ENCODE measurements around the gene VPS33B.

VPS33B gene

DNA sequence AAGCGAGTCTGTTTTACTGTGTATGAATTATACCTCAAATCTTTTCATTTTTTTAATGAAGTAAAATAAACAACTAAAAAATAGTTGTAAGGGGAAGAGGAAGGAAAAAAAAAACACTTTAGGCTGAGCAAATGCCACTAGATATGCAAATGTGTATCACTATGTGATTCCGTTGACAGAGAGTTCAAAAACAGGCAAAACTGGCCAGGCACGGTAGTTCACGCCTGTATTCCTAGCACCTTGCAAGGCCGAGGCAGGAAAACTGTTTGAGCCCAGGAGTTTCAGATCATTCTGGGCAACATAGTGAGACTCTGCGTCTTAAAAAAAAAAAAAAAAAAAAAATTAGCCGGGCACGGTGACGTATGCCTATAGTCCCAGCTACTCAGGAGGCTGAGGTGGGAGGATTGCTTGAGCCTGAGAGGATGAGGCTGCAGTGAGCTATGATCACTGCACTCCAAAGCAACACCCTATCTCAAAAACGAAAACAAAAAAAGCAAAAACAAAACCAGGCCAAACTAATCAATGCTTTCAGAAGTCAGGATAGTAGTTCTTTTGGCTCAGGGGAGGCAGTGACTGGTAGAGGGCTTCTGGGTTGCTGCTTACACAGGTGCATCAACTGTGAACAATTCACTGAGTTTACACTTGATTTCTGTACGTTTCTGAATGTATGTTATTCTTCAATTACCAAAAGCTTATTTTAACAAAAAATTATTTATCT is 35.4 kb downstream of the VPS33B start:
- in situ Hi-C loops (cut with MboI; ENCODE audit: low sequenced_read_pairs) = no loop called here

- in situ Hi-C loops (cut with MboI; ENCODE audit: low sequenced_read_pairs) = no loop called here
Observed at GRCh38 chr15:90982135-90982534, 40.3 kb downstream of the VPS33B start.

- in situ Hi-C loops (cut with MboI; ENCODE audit: low sequenced_read_pairs) = no loop called here
Observed at GRCh38 chr15:90981681-90982080, 40.7 kb downstream of the VPS33B start.

GRCh38 chr15:90979582-90979981 is 42.8 kb downstream of the VPS33B start:
- in situ Hi-C loops (cut with MboI; ENCODE audit: low sequenced_read_pairs) = no loop called here

GRCh38 chr15:90974216-90974615 is 48.2 kb downstream of the VPS33B start:
- in situ Hi-C loops (cut with MboI; ENCODE audit: low sequenced_read_pairs) = loop anchor here (25.0 kb wide), 1 partner anchor 288 kb away; no protein-coding TSS in a partner anchor

GRCh38 chr15:90972133-90972532 is 50.3 kb downstream of the VPS33B start:
- in situ Hi-C loops (cut with MboI; ENCODE audit: low sequenced_read_pairs) = loop anchor here (25.0 kb wide), 1 partner anchor 290 kb away; no protein-coding TSS in a partner anchor

- in situ Hi-C loops (cut with MboI; ENCODE audit: low sequenced_read_pairs) = loop anchor here (25.0 kb wide), 1 partner anchor 292 kb away; no protein-coding TSS in a partner anchor
Observed at GRCh38 chr15:90970274-90970673, 52.1 kb downstream of the VPS33B start.

DNA sequence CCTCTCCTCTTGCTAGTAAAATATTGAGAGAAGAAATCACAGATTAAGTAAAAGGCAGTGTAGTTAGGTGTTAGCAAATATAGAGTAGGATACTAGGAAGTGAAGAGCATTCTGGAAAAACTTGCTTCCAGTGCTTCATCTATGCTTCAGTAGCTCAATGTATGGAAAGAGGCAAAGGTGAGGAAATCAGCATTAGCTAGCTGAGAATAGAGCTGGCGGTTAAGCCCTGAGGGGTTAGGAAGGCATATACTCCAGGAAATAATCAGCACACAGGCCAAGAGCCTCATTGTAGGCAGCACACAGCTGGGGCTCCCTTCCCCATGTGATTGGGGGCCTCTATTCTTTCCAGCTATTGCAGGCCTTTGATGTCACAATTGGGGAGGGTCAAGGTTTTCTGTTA is 54.0 kb downstream of the VPS33B start:
- in situ Hi-C loops (cut with MboI; ENCODE audit: low sequenced_read_pairs) = loop anchor here (25.0 kb wide), 1 partner anchor 294 kb away; no protein-coding TSS in a partner anchor

GRCh38 chr15:90967206-90967605 is 55.2 kb downstream of the VPS33B start:
- in situ Hi-C loops (cut with MboI; ENCODE audit: low sequenced_read_pairs) = loop anchor here (25.0 kb wide), 1 partner anchor 295 kb away; no protein-coding TSS in a partner anchor

GRCh38 chr15:90966262-90966661 is 56.1 kb downstream of the VPS33B start:
- in situ Hi-C loops (cut with MboI; ENCODE audit: low sequenced_read_pairs) = loop anchor here (25.0 kb wide), 1 partner anchor 296 kb away; no protein-coding TSS in a partner anchor

GRCh38 chr15:90962021-90962420 is 60.4 kb downstream of the VPS33B start:
- in situ Hi-C loops (cut with MboI; ENCODE audit: low sequenced_read_pairs) = loop anchor here (25.0 kb wide), 1 partner anchor 300 kb away; no protein-coding TSS in a partner anchor

DNA sequence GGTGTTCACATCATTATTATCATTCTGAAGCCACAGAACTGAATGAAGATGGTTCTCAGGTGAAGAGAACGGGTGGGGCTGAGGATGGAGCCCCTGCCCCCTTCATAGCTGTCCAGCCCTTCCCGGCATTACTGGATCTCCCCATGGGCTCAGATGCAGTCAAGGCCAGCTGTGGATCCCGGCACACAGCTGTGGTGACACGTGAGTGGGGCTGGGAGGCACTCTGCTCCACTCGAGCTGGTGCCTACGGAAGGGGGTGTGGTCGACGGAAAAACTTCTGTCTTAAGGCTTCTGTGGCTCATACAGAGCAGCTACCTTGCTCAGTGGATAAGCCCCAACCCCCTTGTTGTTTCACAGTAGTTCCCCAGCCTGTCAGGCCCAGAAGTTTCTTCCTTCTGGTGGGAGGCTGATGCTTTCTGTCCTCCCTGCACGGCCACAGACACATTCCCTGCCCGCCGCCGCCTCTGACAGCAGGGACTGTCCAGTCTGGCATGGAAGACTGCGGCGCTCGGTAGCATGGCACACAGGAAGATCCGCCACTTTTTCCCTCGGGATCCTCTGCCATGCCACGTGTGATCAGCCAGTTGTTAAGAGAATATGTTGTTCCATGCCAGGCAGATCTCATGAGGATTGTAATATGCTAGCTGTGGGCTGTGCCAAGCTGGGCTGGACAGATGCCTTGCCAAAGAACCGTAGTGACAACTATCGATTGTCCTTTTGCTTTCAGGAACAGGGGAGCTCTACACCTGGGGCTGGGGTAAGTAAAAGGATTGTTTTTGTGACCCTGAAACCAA is 61.9 kb downstream of the VPS33B start:
- in situ Hi-C loops (cut with MboI; ENCODE audit: low sequenced_read_pairs) = loop anchor here (25.0 kb wide), 1 partner anchor 302 kb away; no protein-coding TSS in a partner anchor

DNA sequence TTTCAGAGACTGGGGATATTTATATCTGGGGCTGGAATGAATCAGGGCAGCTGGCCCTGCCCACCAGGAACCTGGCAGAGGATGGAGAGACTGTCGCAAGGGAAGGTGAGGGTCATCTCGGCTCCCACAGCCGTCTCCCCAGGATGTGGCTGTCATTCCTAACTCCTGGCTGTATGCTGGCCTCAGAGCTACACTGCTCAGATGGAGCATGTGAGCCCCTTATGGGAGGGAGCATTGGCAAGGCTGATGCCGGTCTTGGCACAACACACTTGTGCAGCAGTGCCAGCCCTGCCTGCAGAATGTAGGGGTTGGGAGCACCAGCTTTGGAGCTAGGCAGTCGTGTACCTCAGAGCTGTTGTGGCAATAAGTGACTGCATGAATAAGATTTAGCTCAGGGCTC is 62.5 kb downstream of the VPS33B start:
- in situ Hi-C loops (cut with MboI; ENCODE audit: low sequenced_read_pairs) = loop anchor here (25.0 kb wide), 1 partner anchor 302 kb away; no protein-coding TSS in a partner anchor

- in situ Hi-C loops (cut with MboI; ENCODE audit: low sequenced_read_pairs) = loop anchor here (25.0 kb wide), 1 partner anchor 303 kb away; no protein-coding TSS in a partner anchor
Observed at GRCh38 chr15:90959028-90959595, 63.3 kb downstream of the VPS33B start.

DNA sequence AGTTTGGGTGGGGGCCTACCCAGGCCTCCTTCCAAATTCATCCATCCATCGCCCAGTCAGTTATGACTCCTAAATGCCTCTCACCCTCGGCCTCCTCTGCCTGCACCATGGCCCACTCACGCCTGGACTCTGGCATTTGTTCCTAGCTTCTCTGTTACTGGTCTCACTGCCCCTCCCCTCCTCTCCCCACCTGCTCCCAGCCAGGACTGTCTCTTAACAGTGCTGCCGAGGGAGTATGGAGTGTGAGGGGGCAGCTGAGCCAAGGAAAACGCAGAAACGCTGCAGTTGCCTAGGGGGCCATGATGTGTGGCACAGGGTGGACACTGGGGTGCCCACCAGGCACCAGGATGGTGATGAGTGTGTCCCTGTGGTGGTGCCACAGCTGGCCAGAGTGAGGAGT is 64.6 kb downstream of the VPS33B start:
- in situ Hi-C loops (cut with MboI; ENCODE audit: low sequenced_read_pairs) = loop anchor here (25.0 kb wide), 1 partner anchor 305 kb away; no protein-coding TSS in a partner anchor

DNA sequence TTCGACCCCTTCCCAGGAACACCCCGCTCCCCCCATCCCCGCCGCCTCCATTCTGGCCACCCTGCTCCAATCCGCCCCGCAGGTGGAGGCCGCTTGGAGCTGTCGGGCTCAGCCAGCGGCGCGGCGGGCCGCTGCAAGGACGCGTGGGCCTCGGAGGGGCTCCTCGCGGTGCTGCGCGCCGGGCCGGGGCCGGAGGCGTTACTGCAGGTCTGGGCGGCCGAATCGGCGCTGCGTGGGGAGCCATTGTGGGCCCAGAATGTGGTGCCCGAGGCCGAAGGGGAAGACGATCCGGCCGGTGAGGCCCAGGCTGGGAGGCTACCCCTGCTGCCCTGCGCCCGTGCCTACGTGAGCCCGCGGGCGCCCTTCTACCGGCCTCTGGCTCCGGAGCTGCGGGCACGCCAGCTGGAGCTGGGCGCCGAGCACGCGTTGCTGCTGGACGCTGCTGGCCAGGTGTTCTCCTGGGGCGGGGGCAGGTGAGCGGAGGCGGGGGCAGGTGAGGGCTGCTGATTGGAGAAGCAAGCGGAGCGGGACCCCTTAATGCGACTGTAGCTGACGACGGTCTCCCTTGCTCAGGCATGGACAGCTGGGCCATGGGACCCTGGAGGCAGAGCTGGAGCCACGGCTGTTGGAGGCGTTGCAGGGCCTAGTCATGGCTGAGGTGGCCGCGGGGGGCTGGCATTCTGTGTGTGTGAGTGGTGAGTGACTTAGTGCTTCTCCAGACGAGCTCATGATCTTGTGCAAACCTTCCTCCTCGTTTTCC is 65.2 kb downstream of the VPS33B start:
- in situ Hi-C loops (cut with MboI; ENCODE audit: low sequenced_read_pairs) = loop anchor here (25.0 kb wide), 1 partner anchor 305 kb away; no protein-coding TSS in a partner anchor

DNA sequence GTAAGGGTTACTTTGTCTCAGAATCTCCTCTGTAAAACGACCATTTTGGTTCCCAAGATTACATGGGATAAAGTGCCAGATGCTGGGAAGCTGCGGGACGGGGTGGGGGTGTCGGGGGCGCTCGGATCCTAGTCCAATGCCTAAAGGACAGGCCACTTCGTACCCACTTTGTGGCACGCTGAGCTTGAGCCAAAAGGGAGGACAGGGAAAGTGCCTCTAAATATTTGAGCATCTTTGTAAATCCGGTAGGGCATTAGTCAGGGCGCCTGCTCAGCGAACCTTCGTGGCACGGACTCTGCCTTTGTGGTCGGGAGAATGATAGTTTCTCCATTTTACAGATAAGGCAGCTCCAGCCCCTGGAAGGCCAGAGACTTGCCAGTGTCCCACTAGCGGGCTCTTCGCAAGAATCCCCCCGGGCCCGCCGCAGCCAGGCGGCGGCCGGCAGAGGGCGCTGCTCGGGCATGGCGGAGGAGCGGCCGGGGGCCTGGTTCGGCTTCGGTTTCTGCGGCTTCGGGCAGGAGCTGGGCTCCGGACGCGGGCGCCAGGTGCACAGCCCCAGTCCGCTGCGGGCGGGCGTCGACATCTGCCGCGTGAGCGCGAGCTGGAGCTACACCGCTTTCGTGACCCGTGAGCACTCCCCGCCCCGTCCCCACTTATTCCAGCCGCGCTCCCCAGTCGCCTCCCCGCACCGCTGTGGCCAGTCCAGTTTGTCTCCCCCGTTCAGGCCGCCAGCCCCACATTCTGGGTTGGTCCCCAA is 65.9 kb downstream of the VPS33B start:
- in situ Hi-C loops (cut with MboI; ENCODE audit: low sequenced_read_pairs) = loop anchor here (25.0 kb wide), 1 partner anchor 306 kb away; no protein-coding TSS in a partner anchor

- in situ Hi-C loops (cut with MboI; ENCODE audit: low sequenced_read_pairs) = loop anchor here (25.0 kb wide), 1 partner anchor 307 kb away; no protein-coding TSS in a partner anchor
Observed at GRCh38 chr15:90955624-90956273, 66.6 kb downstream of the VPS33B start.

Data from HL-60/S4 treated with retinoic acid at 250 ng/mL for 4 days and 3 days (cell line).